HG03565 (cell line): ENCODE results near the gene PTPRM.

Source experiments
- ATAC-seq: cut with Tn5 transposase; IDR thresholded peaks from one replicate; pipeline ENCODE4 v1.9.1; 2021; ENCODE audit warnings: mild to moderate bottlenecking, moderate library complexity; ENCODE audit not compliant: unreplicated experiment

The PTPRM gene

DNA sequence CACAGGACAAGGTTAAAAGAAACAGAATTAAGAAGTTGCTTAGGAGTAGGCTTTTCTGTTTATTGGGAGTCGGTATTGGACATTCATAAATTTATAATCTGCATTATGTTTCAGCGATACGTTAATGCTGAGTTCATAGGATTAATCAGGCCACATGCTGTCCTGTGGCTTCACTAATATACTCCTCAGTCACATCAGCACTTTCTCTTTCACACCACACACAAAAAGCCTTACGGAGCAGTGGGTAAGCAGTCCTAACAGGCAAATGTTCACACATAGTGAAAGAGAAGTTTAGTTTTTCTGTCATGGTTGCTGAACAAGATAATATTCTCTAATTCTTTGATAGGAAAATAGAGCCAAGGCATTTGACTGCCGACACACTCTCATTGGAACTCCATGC is 630.4 kb downstream of the PTPRM start:
- no peak for ATAC-seq

DNA sequence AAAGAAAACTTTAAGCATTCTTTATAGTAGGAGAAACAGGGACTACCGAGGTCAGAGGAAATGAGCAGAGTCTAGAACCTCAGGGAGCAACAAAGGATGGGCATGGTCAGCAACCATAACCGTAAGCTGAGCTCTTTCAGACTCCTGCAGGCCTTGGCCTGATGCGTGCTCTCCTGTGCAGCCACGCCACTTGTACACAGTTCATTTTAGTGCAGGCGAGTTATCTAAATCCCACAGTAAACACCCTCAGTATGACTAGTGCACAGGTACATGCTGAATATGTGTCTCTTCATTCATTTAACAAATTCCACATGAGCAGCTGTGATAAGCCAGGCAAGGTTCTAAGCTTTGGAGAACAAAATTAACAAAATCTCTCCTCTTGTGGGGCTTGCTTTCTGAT is 640.9 kb downstream of the PTPRM start:
- ATAC-seq, result no peak

DNA sequence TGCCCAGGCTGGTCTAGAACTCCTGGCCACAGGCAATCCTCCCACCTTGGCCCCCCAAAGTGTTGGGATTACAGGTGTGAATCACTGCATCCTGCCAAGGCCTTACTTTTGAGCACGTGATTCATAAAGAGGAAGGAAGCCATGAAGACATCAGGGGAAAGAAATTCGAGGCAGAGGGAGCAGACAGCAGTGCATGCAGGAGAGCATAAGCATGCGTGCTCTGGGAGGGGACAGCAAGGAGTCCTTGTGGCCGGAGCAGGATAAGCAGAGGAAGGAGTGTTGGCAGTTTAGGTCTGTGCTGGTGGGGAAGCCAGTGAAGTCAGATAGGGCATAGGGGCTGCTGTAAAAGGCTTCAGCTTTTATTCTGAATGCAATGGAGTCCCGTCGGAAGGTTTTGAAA is 641.6 kb downstream of the PTPRM start:
- ATAC-seq, result no peak

DNA sequence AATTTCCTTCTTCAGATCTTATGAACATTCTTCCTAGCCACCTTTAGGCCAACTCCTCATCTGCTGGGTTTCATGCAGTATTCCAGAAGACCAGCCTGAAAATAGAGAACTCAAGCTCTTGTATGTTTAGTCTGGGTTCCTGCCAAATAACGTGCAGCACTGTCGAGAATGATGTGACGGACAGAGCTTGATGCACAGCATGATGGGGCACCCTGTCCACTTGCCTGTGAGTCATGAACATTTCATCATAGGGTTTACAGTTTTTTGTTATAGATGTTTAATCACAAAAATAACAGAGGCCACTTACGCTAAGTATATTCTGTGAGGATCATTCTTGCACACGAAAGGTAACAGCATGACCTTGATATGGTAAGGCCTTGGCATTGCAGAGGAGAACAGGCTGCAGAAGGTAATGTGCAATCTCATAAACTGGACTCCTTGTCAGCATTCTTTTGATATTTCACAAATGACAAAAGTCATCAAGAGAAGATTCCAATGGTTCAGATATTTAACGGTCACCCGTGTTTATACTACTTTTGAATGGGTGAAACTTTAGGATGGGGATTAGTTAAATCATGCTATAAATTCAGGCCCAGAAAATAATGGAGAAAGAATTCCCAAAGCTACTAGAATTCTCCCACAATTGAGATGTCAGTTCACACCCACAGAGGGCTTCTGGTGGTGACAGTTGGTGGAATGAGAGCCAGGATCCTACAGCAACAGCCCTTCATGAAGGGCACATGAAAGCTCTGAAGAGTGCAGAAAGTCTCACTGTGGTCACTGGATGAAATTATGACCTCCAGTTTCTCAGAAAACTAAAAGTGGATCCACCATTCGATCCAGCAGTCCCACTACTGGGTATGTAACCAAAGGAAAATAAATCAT is 646.0 kb downstream of the PTPRM start:
- no peak for ATAC-seq

DNA sequence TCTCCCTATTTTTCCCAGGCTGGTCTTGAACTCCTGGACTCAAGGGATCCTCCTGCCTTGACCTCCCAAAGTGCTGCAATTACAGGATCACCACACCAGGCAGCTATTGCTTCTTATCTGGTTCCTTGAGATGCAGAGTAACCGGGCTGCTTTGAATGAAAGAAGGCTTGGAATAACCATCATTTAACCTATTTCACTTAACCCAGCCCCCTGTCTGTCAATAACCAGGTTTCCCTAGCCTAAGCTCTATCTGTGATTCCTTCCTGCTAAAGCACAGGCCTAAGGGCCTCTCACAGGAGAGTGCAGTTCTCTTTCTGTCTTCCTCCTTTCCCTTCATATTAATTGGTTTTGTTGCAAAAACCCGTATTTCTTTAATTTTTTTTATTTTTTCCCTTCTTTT is 648.6 kb downstream of the PTPRM start:
- no peak for ATAC-seq

DNA sequence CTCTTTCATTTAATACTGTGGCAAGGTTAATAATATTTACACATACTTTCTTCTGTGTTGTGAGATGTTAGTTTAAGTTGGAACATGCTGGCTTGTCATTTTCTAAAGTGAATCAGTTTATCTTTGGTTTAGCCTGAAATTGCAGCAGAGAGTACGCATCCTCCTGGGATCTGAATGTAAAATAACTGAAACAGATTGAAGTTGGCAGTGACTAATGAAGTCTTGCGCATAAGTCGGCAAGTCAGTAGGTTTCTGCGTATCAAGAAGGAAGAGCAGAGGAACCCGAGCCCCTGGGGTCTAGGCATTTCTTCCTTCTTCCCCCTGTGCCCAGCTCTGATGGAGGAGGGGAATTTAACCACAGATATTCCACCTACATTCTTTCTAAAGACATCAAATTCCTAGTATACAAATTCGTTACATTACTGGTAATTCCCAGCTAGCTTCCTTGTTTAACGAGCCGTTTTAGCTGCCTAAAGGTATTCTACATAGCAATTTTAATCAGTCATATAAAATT is 650.0 kb downstream of the PTPRM start:
- ATAC-seq, result no peak

DNA sequence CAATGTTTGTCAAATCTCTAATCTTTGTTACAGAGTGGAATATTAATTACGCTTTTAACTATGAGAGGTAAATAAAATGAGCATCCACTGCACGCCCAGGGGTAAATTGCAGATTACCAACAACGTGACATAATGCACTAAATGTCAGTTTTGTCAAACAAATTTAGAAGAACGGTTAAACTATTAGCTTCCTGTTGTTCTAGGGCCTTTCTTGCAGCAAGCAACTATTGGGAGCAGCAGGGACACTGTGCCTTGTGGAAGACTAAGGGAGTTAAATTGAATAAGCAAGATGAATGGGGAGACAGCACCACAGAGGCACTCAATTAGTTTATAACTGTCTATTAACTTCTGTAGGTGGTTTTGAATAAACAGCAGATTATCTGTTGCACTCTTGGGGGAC is 651.1 kb downstream of the PTPRM start:
- ATAC-seq, result no peak

DNA sequence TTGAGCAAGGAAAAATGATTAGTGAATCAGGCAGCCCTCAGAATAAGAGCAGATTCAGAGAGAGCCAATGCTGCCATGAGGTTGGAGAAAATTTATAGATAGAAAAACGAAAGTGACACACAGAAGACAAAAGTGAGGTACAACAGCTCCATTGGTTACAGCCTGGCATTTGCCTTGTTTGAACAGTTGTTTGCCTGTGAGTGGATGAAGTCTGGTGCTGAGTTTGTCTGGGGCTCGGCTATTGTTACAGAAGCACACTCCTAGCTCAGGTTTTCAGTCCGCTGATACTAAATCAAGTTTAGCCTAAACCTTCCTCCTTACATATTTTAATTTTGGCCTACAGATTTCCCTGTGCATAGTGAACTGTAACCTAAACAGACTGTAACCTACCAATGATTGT is 654.3 kb downstream of the PTPRM start:
- ATAC-seq, result no peak

DNA sequence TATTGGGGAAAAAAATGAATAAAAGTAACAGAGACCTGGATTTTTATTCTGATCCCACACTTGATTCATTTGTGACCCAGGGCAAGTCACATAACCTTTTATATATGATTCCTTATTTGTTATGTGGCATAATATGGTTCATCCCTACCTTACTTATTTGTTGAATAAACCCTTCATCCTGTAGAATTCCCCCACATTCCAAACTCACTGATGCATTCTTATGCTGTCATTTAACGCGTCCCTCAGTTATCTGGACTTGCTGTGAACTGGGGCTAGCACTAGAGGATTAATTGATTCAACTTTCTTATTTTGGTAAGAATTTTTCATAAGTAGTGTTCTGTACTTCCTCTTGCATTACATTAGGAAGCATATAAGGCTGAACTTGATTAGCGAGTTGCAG is 657.5 kb downstream of the PTPRM start:
- ATAC-seq, result no peak

DNA sequence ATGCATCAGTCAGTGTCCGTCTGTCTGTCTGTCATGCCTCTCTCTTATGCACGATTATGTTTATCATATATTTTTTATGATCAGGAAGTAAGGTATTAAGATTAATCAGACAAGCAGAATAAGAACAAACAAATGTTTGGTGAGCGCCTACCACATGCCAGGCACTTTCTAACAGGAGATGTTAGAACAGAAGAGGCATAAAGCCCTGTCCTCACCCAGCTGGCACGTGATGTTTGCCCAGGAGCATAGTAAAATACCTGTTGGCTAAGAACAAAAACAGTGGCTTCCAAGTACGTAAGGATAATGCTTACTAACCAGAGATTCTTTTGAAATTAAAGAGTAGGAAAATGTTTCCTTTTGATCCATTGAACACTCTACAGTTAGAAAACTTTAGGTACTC is 661.9 kb downstream of the PTPRM start:
- ATAC-seq, result no peak

DNA sequence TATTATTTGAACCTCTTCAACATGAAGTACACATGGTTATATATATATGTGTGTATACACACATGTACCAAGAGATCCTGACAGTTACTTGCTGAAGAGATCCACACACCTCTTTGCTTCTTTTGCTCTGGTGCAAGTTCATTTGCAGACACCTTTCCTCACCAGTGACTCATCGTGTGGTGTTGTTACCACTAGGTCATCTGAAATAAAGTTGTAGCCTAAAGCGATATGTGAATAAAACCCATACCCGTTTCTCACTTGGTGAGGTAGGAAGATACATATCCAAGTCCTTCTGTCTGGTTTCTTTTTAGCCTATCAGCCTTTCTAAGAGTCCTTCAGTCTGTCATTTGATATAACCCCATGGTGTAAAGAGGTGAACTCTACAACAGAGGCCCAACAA is 662.7 kb downstream of the PTPRM start:
- ATAC-seq, result no peak

DNA sequence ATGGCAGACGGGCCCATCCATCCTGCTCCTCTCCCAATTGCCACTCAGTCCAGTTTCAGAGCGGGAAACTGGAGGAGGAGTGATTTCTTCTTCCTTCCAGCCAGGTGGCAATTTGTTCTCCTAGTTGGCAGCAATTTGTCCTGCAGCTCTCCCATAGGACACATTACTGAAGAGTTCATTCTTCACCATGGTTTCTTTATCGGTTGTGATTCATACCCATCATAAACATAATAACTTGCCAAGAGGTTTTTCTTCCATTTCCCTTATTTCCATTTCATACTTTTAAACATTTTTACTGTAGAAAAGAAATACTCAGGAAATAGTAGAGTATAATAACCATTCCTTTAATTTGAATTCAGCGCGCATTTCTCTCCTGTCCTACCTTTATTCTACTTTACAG is 664.2 kb downstream of the PTPRM start:
- no peak for ATAC-seq

DNA sequence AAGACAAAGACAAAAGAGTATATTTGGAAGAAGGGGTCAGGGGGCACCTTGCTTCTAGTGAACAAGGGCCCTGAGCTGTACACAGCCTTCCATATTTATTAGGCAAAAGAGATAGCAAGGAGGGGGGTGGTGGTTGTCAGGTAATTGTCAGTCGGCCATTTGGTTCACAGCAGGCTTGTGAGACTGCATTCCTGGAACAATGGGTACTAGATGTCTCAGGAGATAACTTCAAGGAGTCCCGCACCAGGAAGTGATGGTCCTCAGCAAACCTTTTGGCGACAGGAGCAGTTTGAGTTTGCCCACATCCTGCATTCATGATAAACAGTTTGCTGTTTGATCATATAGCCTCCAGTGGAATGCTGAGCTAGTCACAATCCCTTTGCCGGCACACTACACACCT is 665.7 kb downstream of the PTPRM start:
- ATAC-seq, result no peak

DNA sequence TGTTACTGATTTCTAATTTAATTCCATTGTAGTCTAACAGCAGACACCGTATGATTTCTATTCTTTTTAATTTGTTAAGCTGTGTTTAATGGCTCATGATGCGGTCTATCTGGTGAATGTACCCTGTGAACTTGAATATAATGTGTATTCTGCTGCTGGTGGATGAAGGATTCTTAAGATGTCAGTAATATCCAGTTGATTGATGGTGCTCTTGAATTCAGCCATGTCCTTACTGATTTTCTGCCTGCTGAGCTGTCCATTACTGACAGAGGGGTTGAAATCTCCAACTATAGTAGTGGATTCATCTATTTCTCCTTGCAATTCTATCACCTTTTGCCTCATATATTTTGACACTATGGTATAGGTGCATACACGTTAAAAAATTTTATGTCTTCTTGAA is 668.8 kb downstream of the PTPRM start:
- no peak for ATAC-seq

DNA sequence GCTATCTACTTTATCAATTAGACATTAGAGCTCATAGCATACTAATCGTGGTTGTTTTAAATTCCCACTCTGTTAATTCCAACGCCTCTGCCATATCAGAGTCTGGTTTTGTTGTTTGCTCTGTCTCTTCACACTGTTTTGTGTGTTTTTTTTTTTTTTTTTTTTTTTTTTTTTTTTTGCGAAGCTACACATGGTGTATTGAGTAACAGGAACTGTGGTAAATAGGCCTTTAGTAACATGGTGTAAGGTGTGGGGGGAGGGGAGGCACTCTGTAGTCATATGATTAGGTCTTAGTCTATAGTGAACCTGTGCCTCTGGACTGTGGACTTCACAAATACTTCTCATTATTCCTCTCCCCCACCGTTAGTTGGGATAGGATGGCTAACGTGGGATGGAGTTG is 671.4 kb downstream of the PTPRM start:
- ATAC-seq, result no peak

DNA sequence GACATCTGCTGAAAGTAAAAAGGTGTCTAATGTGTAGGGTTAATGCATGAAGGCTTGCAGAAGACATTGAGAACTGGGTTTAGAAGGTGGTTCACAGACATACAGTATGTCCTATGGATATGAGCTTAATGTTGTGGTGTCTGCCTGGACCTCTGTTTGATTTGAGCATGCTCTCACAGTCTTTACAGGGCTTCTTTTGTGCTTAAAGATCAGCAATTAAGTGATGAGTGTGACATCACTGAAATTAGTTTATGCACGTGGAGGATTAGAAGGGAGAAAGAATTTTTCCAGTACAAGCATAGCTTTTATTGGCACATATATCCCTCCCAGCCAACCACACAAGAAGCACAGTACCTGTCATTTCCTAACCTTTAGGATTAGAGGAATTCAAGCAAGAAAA is 674.6 kb downstream of the PTPRM start:
- no peak for ATAC-seq

DNA sequence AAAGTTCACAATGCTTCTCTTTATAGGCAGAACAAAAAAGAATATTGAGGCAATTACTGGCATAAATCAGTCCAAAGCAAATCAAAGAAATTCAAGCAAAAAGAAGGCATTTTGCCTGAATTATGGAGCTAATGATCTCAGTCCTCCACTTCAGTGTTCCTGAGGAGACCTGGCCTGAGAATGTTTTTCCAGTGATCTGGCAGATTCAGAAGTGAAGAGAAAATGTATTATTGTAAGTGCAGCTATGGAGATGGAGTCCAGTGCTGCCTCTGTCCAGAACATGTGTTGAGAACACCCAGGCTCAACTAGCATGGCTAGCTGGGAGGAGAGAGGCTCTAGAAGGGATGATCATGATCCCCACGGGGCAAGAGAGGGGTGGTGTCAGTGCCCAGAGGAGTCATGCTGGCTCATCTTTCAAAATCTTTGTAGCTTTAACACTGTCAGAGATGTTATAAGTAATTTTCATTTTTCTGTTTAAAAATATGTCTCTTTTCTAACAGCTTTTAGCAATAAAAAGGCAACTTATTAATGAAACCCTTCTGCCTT is 675.1 kb downstream of the PTPRM start:
- no peak for ATAC-seq

DNA sequence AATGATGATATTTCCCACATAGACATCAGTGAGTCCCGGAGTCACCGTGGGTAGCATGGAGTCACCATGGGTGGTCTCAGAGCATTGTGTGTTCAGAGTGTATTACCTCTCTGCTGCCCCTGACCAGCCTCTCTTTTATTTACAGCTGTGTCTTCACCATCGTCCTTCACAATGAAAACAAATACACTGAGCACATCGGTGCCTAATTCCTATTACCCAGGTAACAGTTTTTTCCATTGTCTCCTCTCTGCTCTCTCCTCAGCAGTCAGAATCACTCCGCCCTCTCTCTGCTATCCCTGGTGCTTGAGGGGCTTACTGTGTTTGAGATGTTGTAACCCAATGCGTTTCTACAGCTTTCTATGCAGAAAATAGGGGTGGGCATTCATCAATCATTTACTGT is 680.6 kb downstream of the PTPRM start:
- ATAC-seq, result no peak

DNA sequence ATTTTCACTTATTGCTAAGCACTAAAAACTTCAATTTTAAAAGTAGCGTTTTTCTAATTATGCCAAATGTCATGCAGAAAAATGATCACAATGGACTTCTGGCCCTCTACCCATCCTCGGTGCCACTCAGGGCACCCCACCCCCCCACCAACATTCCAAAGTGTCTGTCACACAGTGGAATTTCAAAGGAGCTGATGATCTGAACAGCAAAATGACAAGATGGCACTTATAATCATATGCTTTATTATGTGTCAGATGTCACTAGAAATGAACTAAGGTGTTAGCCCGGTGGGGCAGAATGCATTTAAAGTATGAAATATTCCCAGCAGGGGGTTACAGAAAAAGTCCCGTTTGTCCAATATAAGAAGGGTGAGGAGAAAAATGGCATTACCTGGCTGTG is 681.5 kb downstream of the PTPRM start:
- no peak for ATAC-seq

DNA sequence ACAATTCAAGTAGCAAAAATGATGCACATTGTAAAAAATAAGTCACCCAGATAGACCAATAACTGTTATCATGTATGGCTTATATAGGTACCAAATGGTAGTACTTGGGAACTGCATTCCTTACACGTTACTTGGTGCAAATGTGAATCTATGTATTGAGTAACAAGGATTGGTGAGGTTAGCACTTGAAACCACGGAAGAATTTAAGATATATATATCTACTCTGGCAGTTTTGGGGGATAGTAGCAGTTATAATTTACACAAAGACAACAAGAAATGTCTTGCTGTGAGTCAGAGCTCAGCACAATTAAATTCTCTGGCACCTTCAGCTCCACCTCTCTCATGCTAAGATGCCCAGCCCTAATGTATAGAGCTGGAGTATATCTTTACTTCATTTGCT is 682.7 kb downstream of the PTPRM start:
- ATAC-seq, result no peak

DNA sequence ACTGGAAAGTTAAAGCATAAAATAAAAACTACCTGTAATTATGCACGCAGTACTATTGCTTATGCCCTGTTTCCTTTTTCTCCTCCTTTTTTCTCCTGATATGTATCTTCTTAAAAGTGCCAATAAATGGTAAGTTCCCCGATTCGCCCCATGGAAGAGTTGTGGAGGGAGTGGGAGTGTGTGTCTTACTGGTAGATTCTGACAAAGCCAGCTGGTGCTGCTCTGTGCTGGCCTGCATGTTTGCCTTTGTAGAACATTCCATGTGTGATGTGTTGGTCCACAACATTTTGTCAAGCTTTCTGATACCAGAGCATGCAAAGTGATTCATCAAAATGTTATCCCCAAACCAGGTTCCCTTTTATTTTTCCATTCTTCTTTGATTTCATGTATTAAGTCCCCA is 685.3 kb downstream of the PTPRM start:
- no peak for ATAC-seq

DNA sequence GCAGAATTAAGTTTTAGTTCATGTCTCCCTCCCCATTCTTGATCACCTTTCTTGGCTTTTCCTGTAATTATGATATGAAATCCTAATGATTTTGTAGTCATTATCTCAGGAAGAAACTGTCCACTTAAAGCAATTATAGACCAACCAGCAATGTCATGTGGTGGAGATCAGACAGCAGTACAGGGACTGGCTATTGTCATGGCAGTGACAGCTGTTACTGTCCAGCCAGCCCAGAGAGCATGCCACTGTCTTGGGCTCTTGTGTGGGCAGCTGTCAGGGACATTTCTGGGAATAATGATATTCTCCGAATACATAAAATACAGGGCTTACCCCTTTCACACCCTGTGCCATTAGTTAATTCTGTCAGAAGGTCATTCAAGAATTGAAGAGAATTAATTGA is 686.8 kb downstream of the PTPRM start:
- no peak for ATAC-seq

DNA sequence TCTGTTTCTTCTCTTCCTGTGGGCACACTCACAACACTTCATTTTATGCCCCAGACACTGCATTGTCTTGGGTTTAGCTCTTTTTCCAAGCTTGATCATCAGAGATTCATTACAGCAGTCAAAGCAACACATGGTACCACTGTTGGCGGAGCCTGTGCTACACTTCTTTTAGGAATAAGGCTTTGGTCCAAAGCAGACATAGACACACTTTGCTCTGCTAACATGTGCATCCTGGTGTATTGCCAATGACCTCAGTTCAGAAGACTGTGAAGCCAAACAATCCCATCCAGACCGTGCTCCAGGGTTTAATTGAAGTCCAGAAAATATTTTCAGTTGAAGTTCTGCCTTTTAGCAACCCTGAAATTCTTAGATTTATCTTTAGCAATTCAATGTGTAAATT is 687.5 kb downstream of the PTPRM start:
- ATAC-seq, result no peak
